OCI-M1 (cell line): ENCODE data around the gene TMEM273.

Experiments used
- DNase-seq: peaks from one replicate; lab custom pipeline; 2025; lab: John Stamatoyannopoulos, UW

TMEM273 gene

GRCh38 chr10:49115796-49116508 is 72.2 kb downstream of the TMEM273 start:
- no peak for DNase-seq

GRCh38 chr10:49115015-49115795 is 73.0 kb downstream of the TMEM273 start, which contains the start of gene VSTM4:
Gene VSTM4 (minus strand): TSS chr10:49115522. CDS start chr10:49115485, 37 bp downstream.
- DNase-seq = no peak

- no peak for DNase-seq
These were observed 73.5 kb downstream of the TMEM273 start for GRCh38 chr10:49114718-49115014.

- DNase-seq = no peak
These were observed 74.5 kb downstream of the TMEM273 start for GRCh38 chr10:49113741-49114141.

GRCh38 chr10:49112851-49113250 is 75.3 kb downstream of the TMEM273 start:
- no peak for DNase-seq

- no peak for DNase-seq
These were observed 76.1 kb downstream of the TMEM273 start for GRCh38 chr10:49112098-49112497.

GRCh38 chr10:49111320-49111698 is 76.9 kb downstream of the TMEM273 start:
- DNase-seq = no peak

GRCh38 chr10:49110684-49111319 is 77.4 kb downstream of the TMEM273 start:
- DNase-seq = no peak

GRCh38 chr10:49109669-49110340 is 78.4 kb downstream of the TMEM273 start:
- no peak for DNase-seq

GRCh38 chr10:49108656-49109055 is 79.5 kb downstream of the TMEM273 start:
- DNase-seq = no peak

- DNase-seq = no peak
These were observed 80.3 kb downstream of the TMEM273 start for GRCh38 chr10:49107887-49108267.

- no peak for DNase-seq
These were observed 80.9 kb downstream of the TMEM273 start for GRCh38 chr10:49107111-49107886.

GRCh38 chr10:49106451-49106850 is 81.7 kb downstream of the TMEM273 start:
- no peak for DNase-seq

- DNase-seq = no peak
These were observed 83.1 kb downstream of the TMEM273 start for GRCh38 chr10:49105076-49105475.
